GM12878 (cell line): Measurements from ENCODE around the gene STK38. TPM values are rescaled to one million over a fixed set of nuclear protein-coding genes. Genes with fewer than 3 reads are reported as not detected.
"Not testable (repeated sequence)": the region's sequence is repeated elsewhere in the genome, so short reads cannot be mapped to it uniquely, and the experiment has no call there.

Source experiments
- ATAC-seq: fragments of 200-7000 bp; cut with Tn5 transposase; 3 replicates; pipeline ENCODE4 v1.9.1; 2020; ENCODE audit warnings: mild to moderate bottlenecking, moderate library complexity
- BruUV-seq: library from RNA; stranded (reverse); fragments of 400-500 nt; replicated peaks from 2 replicates; lab custom pipeline; 2021; lab: Mats Ljungman, UMichigan
- CTCF ChIA-PET: fragments of 300-600 bp; sonication (Branson Sonifier 250); formaldehyde crosslinking; extraction: SDS; loops from one replicate; lab custom pipeline; 2021; ENCODE audit warnings: inconsistent platforms; lab: Yijun Ruan, JAX
- POLR2A ChIA-PET: fragments of 350-600 bp; formaldehyde crosslinking; extraction: SDS; loops from one replicate; lab custom pipeline; 2021; ENCODE audit warnings: inconsistent platforms; lab: Charles Lee
- RAD21 ChIA-PET: fragments of 300-600 bp; sonication (Branson Sonifier 250); formaldehyde crosslinking; loops from one replicate; lab custom pipeline; 2023; ENCODE audit warnings: antibody characterized with exemption; ENCODE audit not compliant: unreplicated experiment; lab: Charles Lee
- SMC1A ChIA-PET: fragments of 300-600 bp; sonication (Branson Sonifier 250); formaldehyde crosslinking; loops from one replicate; lab custom pipeline; 2023; ENCODE audit not compliant: unreplicated experiment, uncharacterized antibody; lab: Charles Lee
- DNase-seq: peaks from one replicate; pipeline ENCODE4 v3.0.0-alpha.2; 2011; ENCODE audit warnings: low read depth, low spot score
- FAIRE-seq: peaks from 3 replicates; lab custom pipeline; 2011; peaks lifted over from hg19 to GRCh38; lab: Jason Lieb, UNC
- H2AFZ ChIP-seq: 2 replicates; pipeline ENCODE4 v1.6.0; 2011; ENCODE audit warnings: low read depth, low read length, control low read depth; ENCODE audit not compliant: control insufficient read depth
- H3K27ac ChIP-seq: 2 replicates; pipeline ENCODE4 v1.5.1; 2011; ENCODE audit warnings: control low read depth; ENCODE audit not compliant: control insufficient read depth, insufficient read depth
- H3K27me3 ChIP-seq, 2 experiments: replicated peaks in 1 of 2; 2 replicates each; pipeline versions ENCODE4 v1.6.0 to v1.6.1; 2011; ENCODE audit warnings: low read length in 1 of 2; ENCODE audit not compliant: control insufficient read depth in 2 of 2, insufficient read depth in 2 of 2
- H3K36me3 ChIP-seq, 2 experiments: 2 replicates each; pipeline ENCODE4 v1.5.1; 2011; ENCODE audit warnings: low read length in 1 of 2; ENCODE audit not compliant: control insufficient read depth in 2 of 2, insufficient read depth in 2 of 2
- H3K4me1 ChIP-seq: 2 replicates; pipeline ENCODE4 v1.6.1; 2011; ENCODE audit warnings: mild to moderate bottlenecking, low read length, moderate library complexity, mixed read lengths; ENCODE audit not compliant: control insufficient read depth, insufficient read depth
- H3K4me2 ChIP-seq: 2 replicates; pipeline ENCODE4 v1.6.0; 2011; ENCODE audit warnings: control low read depth; ENCODE audit not compliant: control insufficient read depth, insufficient read depth
- H3K4me3 ChIP-seq: fragments of 200-600 bp; sonication (generic); 2 replicates; pipeline ENCODE4 v1.5.1; 2016
- H3K79me2 ChIP-seq: 2 replicates; pipeline ENCODE4 v1.6.0; 2011; ENCODE audit warnings: low read length; ENCODE audit not compliant: control insufficient read depth, insufficient read depth
- H3K9ac ChIP-seq: 2 replicates; pipeline ENCODE4 v1.8.0; 2011; ENCODE audit warnings: low read length, control low read depth, mixed read lengths; ENCODE audit not compliant: control insufficient read depth, insufficient read depth
- H3K9me3 ChIP-seq: replicated peaks from 3 replicates; pipeline ENCODE4 v1.5.1; 2011; ENCODE audit warnings: mild to moderate bottlenecking, low read length; ENCODE audit not compliant: control insufficient read depth, insufficient read depth
- H4K20me1 ChIP-seq: 2 replicates; pipeline ENCODE4 v1.6.0; 2011; ENCODE audit not compliant: control insufficient read depth, insufficient read depth
- JUNB ChIP-seq: IDR thresholded peaks from 2 replicates; pipeline ENCODE4 v1.6.1; 2016; ENCODE audit warnings: antibody characterized with exemption, mild to moderate bottlenecking
- NFYB ChIP-seq: IDR thresholded peaks from 2 replicates; pipeline ENCODE4 v1.6.1; 2011; ENCODE audit warnings: low read depth, mild to moderate bottlenecking, low read length, improper control_type of control experiment, moderate library complexity; ENCODE audit not compliant: insufficient read depth
- RAD21 ChIP-seq: IDR thresholded peaks from 2 replicates; pipeline ENCODE4 v1.6.1; 2011; ENCODE audit warnings: mild to moderate bottlenecking, low read depth, low read length, moderate library complexity; ENCODE audit not compliant: insufficient read depth
- SPI1 ChIP-seq: IDR thresholded peaks from 2 replicates; pipeline ENCODE4 v1.6.1; 2011; ENCODE audit warnings: low read depth, mild to moderate bottlenecking, low read length, moderate library complexity, borderline replicate concordance; ENCODE audit not compliant: insufficient read depth
- ZBED1 ChIP-seq: IDR thresholded peaks from 2 replicates; pipeline ENCODE4 v1.6.1; 2016; ENCODE audit warnings: borderline replicate concordance
- WGBS: methylation state at CpG from one replicate; pipeline ENCODE4 v1.1.6; 2016; ENCODE audit warnings: low lambda C conversion rate; ENCODE audit not compliant: insufficient replicate concordance, insufficient coverage; ENCODE audit errors: missing lambda C conversion rate; 5-methylcytosine and 5-hydroxymethylcytosine counted together
- in situ Hi-C: fragments of 300-500 bp; cut with MboI; formaldehyde crosslinking; loops from 9 replicates; pipeline ENCODE4 v1.14.3; 2018; ENCODE audit warnings: mixed read lengths
- intact Hi-C: fragments of 100-400 bp; cut with micrococcal nuclease; formaldehyde crosslinking; loops from one replicate; pipeline ENCODE4 v1.14.2; 2022; ENCODE audit not compliant: unreplicated experiment
- polyA plus RNA-seq, 11 experiments: library from polyadenylated mRNA; depleted of rRNA in 4 of 11; unstranded in 6 of 11; stranded (reverse) in 5 of 11; fragments of >200 nt; fragmentation: Nextera tagmentation in 4 of 11; fragmentation: Illumina TruSeq in 1 of 11; extraction: Ambion mirVana in 4 of 11; extraction: Trizol in 1 of 11; gene quantifications; 1 replicate in 1 of 11; 2 replicates in 10 of 11; pipeline versions ENCODE4 v1.2.1 to v1.2.3, GENCODE V29; 2011 to 2016; ENCODE audit warnings: inconsistent platforms in 2 of 11, missing spikeins in 2 of 11, low read depth in 1 of 11
- total RNA-seq, 4 experiments: library from RNA; depleted of rRNA in 3 of 4; stranded (reverse); fragments of >200 nt in 3 of 4; fragmentation: Illumina TruSeq in 1 of 4; extraction: Trizol in 1 of 4; gene quantifications; 2 replicates each; pipeline versions ENCODE4 v1.2.1 to v1.2.3, GENCODE V29; 2013 to 2021
- TF ChIP-seq, protein P1 (sequence below): fragments of 450-650 bp; IDR thresholded peaks from 2 replicates; pipeline ENCODE4 v1.6.1; 2017; ENCODE audit warnings: mild to moderate bottlenecking
- TF ChIP-seq, protein P2 (sequence below): fragments of 450-650 bp; conservative IDR thresholded peaks from 2 replicates; pipeline ENCODE4 v1.6.1; 2017; ENCODE audit warnings: mild to moderate bottlenecking, moderate library complexity

The STK38 gene
- total and polyA plus RNA-seq, 10 of the 15 experiments (the other 5 are each of a cell fraction or from before 2014, with no cell fraction given), result 4.1 to 18.7 (median 13.6) TPM

DNA sequence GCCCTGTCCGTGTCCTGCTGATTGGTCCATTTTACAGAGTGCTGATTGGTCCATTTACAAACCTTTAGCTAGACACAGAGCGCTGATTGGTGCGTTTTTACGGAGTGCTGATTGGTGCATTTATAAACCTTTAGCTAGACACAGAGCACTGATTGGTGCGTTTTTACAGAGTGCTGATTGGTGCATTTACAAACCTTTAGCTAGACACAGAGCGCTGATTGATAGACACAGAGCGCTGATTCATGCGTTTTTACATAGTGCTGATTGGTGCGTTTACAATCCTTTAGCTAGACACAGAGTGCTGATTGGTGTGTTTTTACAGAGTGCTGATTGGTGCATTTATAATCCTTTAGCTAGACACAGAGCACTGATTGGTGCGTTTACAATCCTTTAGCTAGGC lies 98.1 kb downstream of the STK38 start:
- H4K20me1 ChIP-seq, H3K9ac ChIP-seq, in situ Hi-C loops, H3K27me3 ChIP-seq, H3K4me1 ChIP-seq, H3K27ac ChIP-seq, H3K4me3 ChIP-seq, H3K9me3 ChIP-seq, POLR2A ChIA-PET, intact Hi-C loops, BruUV-seq, H2AFZ ChIP-seq, SMC1A ChIA-PET, DNase-seq, H3K4me2 ChIP-seq, ATAC-seq, FAIRE-seq, RAD21 ChIA-PET: not testable (repeated sequence)
- TF ChIP-seq, protein P1, sequence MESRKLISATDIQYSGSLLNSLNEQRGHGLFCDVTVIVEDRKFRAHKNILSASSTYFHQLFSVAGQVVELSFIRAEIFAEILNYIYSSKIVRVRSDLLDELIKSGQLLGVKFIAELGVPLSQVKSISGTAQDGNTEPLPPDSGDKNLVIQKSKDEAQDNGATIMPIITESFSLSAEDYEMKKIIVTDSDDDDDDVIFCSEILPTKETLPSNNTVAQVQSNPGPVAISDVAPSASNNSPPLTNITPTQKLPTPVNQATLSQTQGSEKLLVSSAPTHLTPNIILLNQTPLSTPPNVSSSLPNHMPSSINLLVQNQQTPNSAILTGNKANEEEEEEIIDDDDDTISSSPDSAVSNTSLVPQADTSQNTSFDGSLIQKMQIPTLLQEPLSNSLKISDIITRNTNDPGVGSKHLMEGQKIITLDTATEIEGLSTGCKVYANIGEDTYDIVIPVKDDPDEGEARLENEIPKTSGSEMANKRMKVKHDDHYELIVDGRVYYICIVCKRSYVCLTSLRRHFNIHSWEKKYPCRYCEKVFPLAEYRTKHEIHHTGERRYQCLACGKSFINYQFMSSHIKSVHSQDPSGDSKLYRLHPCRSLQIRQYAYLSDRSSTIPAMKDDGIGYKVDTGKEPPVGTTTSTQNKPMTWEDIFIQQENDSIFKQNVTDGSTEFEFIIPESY, result peak; percentile 68; the same call in 1 of the 2 replicates
- peak; percentile 78; the same call in 1 of the 2 replicates for TF ChIP-seq NFYB
- CTCF ChIA-PET, result interaction anchor here (1.3 kb wide), 1 partner anchor 26 kb away, joined by 3 read pairs; no protein-coding TSS in a partner anchor
- WGBS, result 98% methylated on average over 10 of the region's 10 CpGs
- H3K79me2 ChIP-seq, result peaks cover 49% of the 10 kb centered on the region
- peaks cover 0 to 15% of the 10 kb centered on the region in 2 experiments; a peak in 2 of 4 replicates for H3K36me3 ChIP-seq

DNA sequence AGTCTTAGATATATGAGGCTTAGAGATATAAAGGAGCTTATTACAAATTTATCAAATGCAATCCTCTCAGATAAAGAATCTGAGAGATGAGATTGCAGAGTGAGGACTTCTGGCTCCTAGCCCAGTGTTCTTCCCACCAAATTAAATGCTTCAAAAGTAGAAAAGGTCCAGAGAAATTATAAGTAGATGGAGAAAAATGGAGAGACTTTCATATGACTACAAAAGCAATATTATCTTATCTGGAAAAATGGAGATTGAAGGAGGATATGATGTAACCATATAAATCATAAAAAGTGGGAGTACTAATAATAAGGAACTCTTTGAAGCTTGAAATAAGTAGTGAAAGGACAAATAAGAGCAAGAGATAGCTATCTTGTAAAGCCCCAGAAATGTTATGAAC lies 101.7 kb downstream of the STK38 start:
- FAIRE-seq, result no peak
- Histone ChIP-seq H3K79me2 (peaks cover 64% of the 10 kb centered on the region), H3K9ac (no peak overlapping the region), H4K20me1 (no peaks in the 10 kb centered on the region), H3K4me2 (peak overlapping the region; percentile 44; the same call in 1 of the 2 replicates), H2AFZ (no peak overlapping the region), H3K4me3 (no peak overlapping the region), H3K36me3 (peaks cover 0 to 9% of the 10 kb centered on the region in 2 experiments; a peak in 2 of 4 replicates), H3K9me3 (peaks cover 4% of the 10 kb centered on the region; the same call in 2 of the 3 replicates), H3K4me1 (peaks cover 7% of the 10 kb centered on the region), H3K27ac (no peak overlapping the region; the same call in 1 of the 2 replicates), H3K27me3 (no peaks in the 10 kb centered on the region)
- intact Hi-C loops (no loop called here), in situ Hi-C loops (no loop called here)
- POLR2A ChIA-PET, result interaction anchor here (0.5 to 1.3 kb wide), 5 partner anchors 17 to 403 kb away, joined by 3 to 7 read pairs (median 3); no protein-coding TSS in a partner anchor
- SMC1A ChIA-PET, result interaction anchor here (0.7 to 3.5 kb wide), 2 partner anchors 15 to 17 kb away, joined by 3 to 14 read pairs; no protein-coding TSS in a partner anchor
- TF ChIP-seq JUNB (no peak), ZBED1 (no peak), SPI1 (no peak), RAD21 (no peak)
- TF ChIP-seq, protein P2, sequence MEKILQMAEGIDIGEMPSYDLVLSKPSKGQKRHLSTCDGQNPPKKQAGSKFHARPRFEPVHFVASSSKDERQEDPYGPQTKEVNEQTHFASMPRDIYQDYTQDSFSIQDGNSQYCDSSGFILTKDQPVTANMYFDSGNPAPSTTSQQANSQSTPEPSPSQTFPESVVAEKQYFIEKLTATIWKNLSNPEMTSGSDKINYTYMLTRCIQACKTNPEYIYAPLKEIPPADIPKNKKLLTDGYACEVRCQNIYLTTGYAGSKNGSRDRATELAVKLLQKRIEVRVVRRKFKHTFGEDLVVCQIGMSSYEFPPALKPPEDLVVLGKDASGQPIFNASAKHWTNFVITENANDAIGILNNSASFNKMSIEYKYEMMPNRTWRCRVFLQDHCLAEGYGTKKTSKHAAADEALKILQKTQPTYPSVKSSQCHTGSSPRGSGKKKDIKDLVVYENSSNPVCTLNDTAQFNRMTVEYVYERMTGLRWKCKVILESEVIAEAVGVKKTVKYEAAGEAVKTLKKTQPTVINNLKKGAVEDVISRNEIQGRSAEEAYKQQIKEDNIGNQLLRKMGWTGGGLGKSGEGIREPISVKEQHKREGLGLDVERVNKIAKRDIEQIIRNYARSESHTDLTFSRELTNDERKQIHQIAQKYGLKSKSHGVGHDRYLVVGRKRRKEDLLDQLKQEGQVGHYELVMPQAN, result no peak
- RAD21 ChIA-PET, result interaction anchor here (0.7 to 2.5 kb wide), 4 partner anchors 10 to 135 kb away, joined by 3 to 12 read pairs (median 3); no protein-coding TSS in a partner anchor
- no peak for DNase-seq
- no peak for ATAC-seq
- no TSS peak for BruUV-seq
- CTCF ChIA-PET, result interaction anchor here (0.8 to 1.3 kb wide), 4 partner anchors 10 to 70 kb away, joined by 3 to 6 read pairs (median 4); no protein-coding TSS in a partner anchor
